ENCODE results near the gene RAB4B.
A peak's percentile ranks its signal among the peaks of the same experiment; 100 is the strongest.
"Not testable (repeated sequence)": the region's sequence is repeated elsewhere in the genome, so short reads cannot be mapped to it uniquely, and the experiment has no call there.

Gene RAB4B

DNA sequence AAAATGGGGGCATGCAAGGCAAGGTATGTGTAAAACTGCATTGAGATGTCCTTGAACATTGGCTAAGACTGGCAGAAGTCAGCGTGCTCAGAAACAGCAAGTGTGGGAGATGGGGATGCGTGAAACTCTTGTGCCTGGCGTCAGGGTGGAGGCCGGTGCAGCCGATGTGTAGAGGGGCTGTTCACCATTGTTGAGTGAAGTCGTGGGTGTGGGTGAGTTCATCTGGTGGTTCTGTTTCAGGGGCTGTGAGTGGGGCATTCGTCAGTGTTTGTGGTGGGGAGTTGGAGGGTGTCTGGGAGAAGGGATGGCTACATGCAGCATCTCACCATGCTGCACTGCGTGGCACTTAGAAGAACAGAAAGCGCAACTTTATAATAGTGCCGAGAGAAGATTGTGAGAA, 14.1 kb upstream of the RAB4B start:
- TF ChIP-seq CTCF (conservative IDR thresholded peaks at IDR 0.05) = no peak
- TF ChIP-seq ZFX (IDR thresholded peaks at IDR 0.05) = no peak

DNA sequence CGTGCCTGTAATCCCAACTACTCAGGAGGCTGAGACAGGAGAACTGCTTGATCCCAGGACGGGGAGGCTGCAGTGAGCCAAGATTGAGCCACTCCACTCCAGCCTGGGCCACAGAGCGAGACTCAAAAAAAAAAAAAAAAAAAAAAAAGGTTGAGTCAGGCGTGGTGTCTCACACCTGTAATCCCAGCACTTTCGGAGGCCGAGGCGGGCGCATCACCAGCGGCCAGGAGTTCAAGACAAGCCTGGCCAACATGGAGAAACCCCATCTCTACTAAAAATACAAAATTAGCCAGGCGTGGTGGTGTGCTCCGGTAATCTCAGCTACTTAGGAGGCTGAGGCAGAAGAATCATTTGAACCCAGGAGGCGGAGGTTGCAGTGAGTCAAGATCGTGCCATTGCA, 11.7 kb upstream of the RAB4B start:
- not testable (repeated sequence) for H3K27ac ChIP-seq

More for the DNA sequence above, 14.1 kb upstream of the RAB4B start:
- no peak overlapping the region for H3K27ac ChIP-seq

GRCh38 chr19:40768869-40769268, 9.2 kb upstream of the RAB4B start:
- H3K27ac ChIP-seq = no peak overlapping the region
- no peak for TF ChIP-seq CTCF (conservative IDR thresholded peaks at IDR 0.05)
- TF ChIP-seq ZFX (IDR thresholded peaks at IDR 0.05) = no peak

DNA sequence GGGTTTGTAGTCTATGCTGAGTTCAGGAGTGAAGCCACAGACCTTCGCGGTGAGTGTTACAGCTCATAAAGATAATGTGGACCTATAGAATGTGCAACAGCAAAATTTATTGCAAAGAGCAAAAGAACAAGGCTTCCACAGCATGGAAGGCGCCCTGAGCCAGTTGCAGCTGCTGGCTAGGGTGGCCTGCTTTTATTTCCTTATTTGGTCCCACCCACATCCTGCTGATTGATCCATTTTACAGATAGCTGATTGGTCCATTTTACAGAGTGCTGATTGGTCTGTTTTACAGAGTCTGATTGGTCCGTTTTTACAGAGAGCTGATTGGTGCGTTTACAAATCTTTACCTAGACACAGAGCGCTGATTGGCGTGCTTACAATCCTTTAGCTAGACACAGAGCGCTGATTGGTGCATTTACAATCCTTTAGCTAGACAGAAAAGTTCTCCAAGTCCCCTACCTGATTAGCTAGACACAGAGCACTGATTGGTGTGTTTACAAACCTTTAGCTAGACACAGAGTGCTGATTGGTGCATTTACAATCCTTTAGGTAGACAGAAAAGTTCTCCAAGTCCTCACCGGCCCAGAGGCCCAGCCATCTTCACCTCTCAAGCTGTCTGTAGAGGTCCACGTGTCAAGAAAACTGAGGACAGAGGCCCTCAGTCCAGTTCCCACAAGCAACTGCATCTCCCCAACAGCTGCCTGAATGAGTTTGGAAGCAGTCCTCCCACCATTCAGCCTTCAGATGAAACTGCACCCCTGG, 6.8 kb upstream of the RAB4B start:
- H3K27ac ChIP-seq = not testable (repeated sequence)

DNA sequence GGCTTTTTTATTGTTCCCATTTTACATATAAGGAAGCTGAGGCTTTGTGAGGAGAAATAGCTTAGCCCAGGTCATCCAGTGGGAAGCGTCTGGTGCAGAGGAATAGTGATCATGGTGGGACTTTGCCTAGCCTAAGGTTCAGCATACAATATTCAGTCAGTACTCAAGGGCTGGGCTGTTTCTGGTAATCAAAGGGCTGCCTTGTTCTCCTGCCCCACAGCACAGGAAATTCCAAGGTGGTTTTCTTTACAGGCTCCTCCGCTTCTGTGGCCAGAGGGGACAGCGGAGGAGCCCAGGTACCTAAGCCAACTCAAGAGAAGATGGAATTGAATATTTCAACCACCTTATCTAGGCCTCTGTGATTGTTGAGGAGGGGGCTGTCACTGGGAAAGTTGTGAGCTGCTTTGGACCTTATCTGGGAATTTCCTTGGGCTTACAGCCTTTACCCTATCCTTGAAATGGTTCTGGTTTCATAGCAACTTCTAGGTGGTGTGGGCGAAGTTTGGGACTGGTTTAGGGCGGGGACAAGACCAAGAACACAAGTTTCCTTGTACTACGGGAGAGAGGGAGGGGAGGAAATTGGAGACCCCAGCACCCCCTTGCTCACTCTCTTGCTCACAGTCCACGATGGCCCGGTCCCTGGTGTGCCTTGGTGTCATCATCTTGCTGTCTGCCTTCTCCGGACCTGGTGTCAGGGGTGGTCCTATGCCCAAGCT, 3.0 kb upstream of the RAB4B start, which contains the start of gene MIA:
MIA (plus strand) TSS at position 606 of the 716 bp plus-strand sequence; CDS start at position 628, 22 bp downstream.
- no peak for TF ChIP-seq CTCF (conservative IDR thresholded peaks at IDR 0.05)
- TF ChIP-seq ZFX (IDR thresholded peaks at IDR 0.05) = no peak
- H3K27ac ChIP-seq = no peak within 1 kb of the TSS

DNA sequence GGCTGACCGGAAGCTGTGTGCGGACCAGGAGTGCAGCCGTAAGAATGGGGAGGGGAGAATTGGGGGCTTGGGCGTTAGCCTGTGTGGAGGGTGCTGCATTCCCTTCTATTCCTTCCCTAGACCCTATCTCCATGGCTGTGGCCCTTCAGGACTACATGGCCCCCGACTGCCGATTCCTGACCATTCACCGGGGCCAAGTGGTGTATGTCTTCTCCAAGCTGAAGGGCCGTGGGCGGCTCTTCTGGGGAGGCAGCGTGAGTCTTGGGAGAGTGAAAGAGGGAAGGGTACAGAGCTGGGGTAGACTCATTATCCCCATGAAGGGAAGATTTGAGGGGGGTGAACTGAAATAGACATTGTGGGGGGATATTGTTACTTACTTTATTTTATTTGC, 2.4 kb upstream of the RAB4B start:
- no peak overlapping the region for H3K27ac ChIP-seq

GRCh38 chr19:40776364-40776763, 1.7 kb upstream of the RAB4B start:
- H3K27ac ChIP-seq = no peak overlapping the region
- TF ChIP-seq ZFX (IDR thresholded peaks at IDR 0.05) (no peak), CTCF (conservative IDR thresholded peaks at IDR 0.05) (no peak)

More for the DNA sequence above, 2.4 kb upstream of the RAB4B start:
- TF ChIP-seq ZFX (IDR thresholded peaks at IDR 0.05) (no peak), CTCF (conservative IDR thresholded peaks at IDR 0.05) (no peak)

GRCh38 chr19:40776932-40777644, 959 bp upstream of the RAB4B start:
- H3K27ac ChIP-seq = peak overlapping the region; percentile 81

More at GRCh38 chr19:40776932-40777644, 959 bp upstream of the RAB4B start:
- no peak for TF ChIP-seq CTCF (conservative IDR thresholded peaks at IDR 0.05)
- no peak for TF ChIP-seq ZFX (IDR thresholded peaks at IDR 0.05)
